HepG2 (cell line): ENCODE measurements around the gene TTLL6. TPM values are rescaled to one million over a fixed set of nuclear protein-coding genes. Genes with fewer than 3 reads are reported as not detected.

Experiments
- ATAC-seq: fragments of 200-7000 bp; cut with Tn5 transposase; 3 replicates; pipeline ENCODE4 v1.9.1; 2020; ENCODE audit warnings: mild to moderate bottlenecking, moderate library complexity
- BruUV-seq: library from RNA; stranded (reverse); fragments of 400-500 nt; replicated peaks from 2 replicates; lab custom pipeline; 2021; lab: Mats Ljungman, UMichigan
- CTCF ChIA-PET: fragments of 300-600 bp; formaldehyde crosslinking; extraction: SDS; loops from one replicate; lab custom pipeline; 2021; ENCODE audit warnings: low total read pairs, inconsistent platforms, low intra/inter-chr PET ratio; lab: Yijun Ruan, JAX
- POLR2A ChIA-PET: fragments of 350-600 bp; sonication (Branson Sonifier 250); formaldehyde crosslinking; loops from one replicate; lab custom pipeline; 2020; ENCODE audit warnings: antibody characterized with exemption, inconsistent platforms; lab: Yijun Ruan, JAX
- DNase-seq: peaks from one replicate; pipeline ENCODE4 v3.0.0-alpha.2; 2015; ENCODE audit warnings: low spot score
- FAIRE-seq: peaks from 3 replicates; lab custom pipeline; 2011; peaks lifted over from hg19 to GRCh38; lab: Jason Lieb, UNC
- H2AFZ ChIP-seq: one replicate; pipeline ENCODE4 v1.6.1; 2011; ENCODE audit warnings: low read length, inconsistent platforms
- H3K27ac ChIP-seq: fragments of 300-600 bp; 3 replicates; pipeline ENCODE4 v1.8.0; 2011; ENCODE audit warnings: mixed run types, mild to moderate bottlenecking, mixed read lengths, low read length, inconsistent platforms; ENCODE audit not compliant: insufficient read depth; ENCODE audit errors: extremely low read length
- H3K27me3 ChIP-seq, 2 experiments: fragments of 200-600 bp in 1 of 2; 2 replicates in 1 of 2; 3 replicates in 1 of 2; pipeline versions ENCODE4 v1.6.0 to v1.8.0; 2011; ENCODE audit warnings: low read length in 2 of 2, mild to moderate bottlenecking in 2 of 2, moderate library complexity in 2 of 2, inconsistent platforms in 1 of 2; ENCODE audit not compliant: insufficient read depth in 2 of 2, control insufficient read depth in 1 of 2
- H3K36me3 ChIP-seq, 2 experiments: fragments of 200-600 bp in 1 of 2; replicated peaks in 1 of 2; 2 replicates in 1 of 2; 3 replicates in 1 of 2; pipeline versions ENCODE4 v1.5.1 to v1.8.0; 2011; ENCODE audit warnings: low read length in 2 of 2, inconsistent platforms in 1 of 2; ENCODE audit not compliant: insufficient read depth in 2 of 2, control insufficient read depth in 1 of 2
- H3K4me1 ChIP-seq: 2 replicates; pipeline ENCODE4 v1.5.1; 2012; ENCODE audit warnings: low read length, inconsistent platforms; ENCODE audit not compliant: insufficient read depth
- H3K4me2 ChIP-seq: 2 replicates; pipeline ENCODE4 v1.6.0; 2011; ENCODE audit warnings: low read depth, low read length, inconsistent platforms
- H3K4me3 ChIP-seq, 3 experiments: fragments of 200-600 bp in 1 of 3; sonication (generic), shearing (Covaris generic) in 1 of 3; replicated peaks in 1 of 3; 2 replicates each; pipeline ENCODE4 v1.5.1; 2011 to 2016; ENCODE audit warnings: low read length in 3 of 3, inconsistent platforms in 2 of 3, low read depth in 2 of 3, mild to moderate bottlenecking in 2 of 3, control low read depth in 1 of 3, mixed read lengths in 1 of 3; ENCODE audit not compliant: insufficient read depth in 1 of 3
- H3K79me2 ChIP-seq: one replicate; pipeline ENCODE4 v1.6.1; 2011; ENCODE audit warnings: low read length, inconsistent platforms; ENCODE audit not compliant: insufficient read depth
- H3K9ac ChIP-seq: 2 replicates; pipeline ENCODE4 v1.6.0; 2011; ENCODE audit warnings: mild to moderate bottlenecking, low read depth, low read length, inconsistent platforms; ENCODE audit not compliant: insufficient read depth
- H3K9me3 ChIP-seq: 2 replicates; pipeline ENCODE4 v1.5.1; 2012; ENCODE audit warnings: mild to moderate bottlenecking, low read length
- H4K20me1 ChIP-seq: 2 replicates; pipeline ENCODE4 v1.6.0; 2011; ENCODE audit warnings: inconsistent platforms, mild to moderate bottlenecking, low read length, moderate library complexity; ENCODE audit not compliant: insufficient read depth
- AKAP8 ChIP-seq: sonication (generic); formaldehyde crosslinking; IDR thresholded peaks from 2 replicates; pipeline ENCODE4 v1.5.1; 2020; ENCODE audit warnings: mild to moderate bottlenecking, missing genetic modification reagents
- KMT2B ChIP-seq: IDR thresholded peaks from 2 replicates; pipeline ENCODE4 v1.6.1; 2016; ENCODE audit warnings: missing genetic modification reagents, missing compliant biosample characterization
- MBNL3 ChIP-seq: fragments of 250-450 bp; sonication (Bioruptor Pico); conservative IDR thresholded peaks from 2 replicates; pipeline ENCODE4 v1.8.0; 2022; ENCODE audit warnings: mild to moderate bottlenecking, inconsistent platforms
- NBN ChIP-seq: fragments of 450-650 bp; conservative IDR thresholded peaks from 2 replicates; pipeline ENCODE4 v1.6.1; 2017
- PHB2 ChIP-seq: fragments of 450-650 bp; IDR thresholded peaks from 2 replicates; pipeline ENCODE4 v1.6.1; 2018; ENCODE audit not compliant: partially characterized antibody
- SOX6 ChIP-seq, 2 experiments: fragments of 450-650 bp in 1 of 2; sonication (generic) in 1 of 2; formaldehyde crosslinking in 1 of 2; IDR thresholded peaks; 2 replicates each; pipeline versions ENCODE4 v1.4.0 to v1.6.1; 2017 to 2020; ENCODE audit warnings: antibody characterized with exemption in 1 of 2, mild to moderate bottlenecking in 1 of 2, missing genetic modification reagents in 1 of 2
- SSRP1 ChIP-seq: IDR thresholded peaks from 2 replicates; pipeline ENCODE4 v1.6.1; 2016; ENCODE audit warnings: control low read depth
- SYNCRIP ChIP-seq: fragments of 200-400 bp; formaldehyde crosslinking; IDR thresholded peaks from 2 replicates; pipeline ENCODE4 v1.6.1; 2018; ENCODE audit warnings: mild to moderate bottlenecking, low read depth, low read length; ENCODE audit not compliant: insufficient read depth
- ZMAT3 ChIP-seq: sonication (generic); formaldehyde crosslinking; conservative IDR thresholded peaks from 2 replicates; pipeline ENCODE4 v1.7.0; 2021; ENCODE audit warnings: missing genetic modification reagents
- WGBS: methylation state at CpG from one replicate; pipeline ENCODE4 v1.1.6; 2017; ENCODE audit warnings: low lambda C conversion rate; 5-methylcytosine and 5-hydroxymethylcytosine counted together
- in situ Hi-C: cut with HindIII; loops from 2 replicates; pipeline ENCODE4 v1.10.0; 2017; ENCODE audit warnings: low pct_unique_long_range_greater_than_20kb; ENCODE audit not compliant: extremely low pct_ligation_motif_present
- intact Hi-C: fragments of 100-400 bp; cut with micrococcal nuclease; formaldehyde crosslinking; loops from one replicate; pipeline ENCODE4 v1.10.0; 2022; ENCODE audit not compliant: unreplicated experiment
- polyA plus RNA-seq, 8 experiments: library from polyadenylated mRNA; depleted of rRNA in 3 of 8; stranded (reverse) in 7 of 8; unstranded in 1 of 8; fragments of >200 nt; fragmentation: Illumina TruSeq in 4 of 8; extraction: Trizol in 4 of 8; gene quantifications; 2 replicates each; pipeline versions ENCODE4 v1.2.1 to v1.2.3, GENCODE V29; 2011 to 2016; ENCODE audit warnings: low read depth in 4 of 8, missing spikeins in 1 of 8, mixed read lengths in 1 of 8; ENCODE audit not compliant: insufficient read depth in 1 of 8
- total RNA-seq, 5 experiments: library from RNA; depleted of rRNA; stranded (reverse); fragments of >200 nt; fragmentation: Illumina TruSeq; extraction: Trizol; gene quantifications; 2 replicates each; pipeline ENCODE4 v1.2.3, GENCODE V29; 2016; ENCODE audit warnings: low read depth in 1 of 5
- TF ChIP-seq, protein P1 (sequence below): sonication (generic); formaldehyde crosslinking; IDR thresholded peaks from 2 replicates; pipeline ENCODE4 v1.4.0; 2020; ENCODE audit warnings: missing genetic modification reagents, borderline replicate concordance
- TF ChIP-seq, protein P2 (sequence below): sonication (generic); formaldehyde crosslinking; IDR thresholded peaks from 2 replicates; pipeline ENCODE4 v1.4.0; 2020; ENCODE audit warnings: missing genetic modification reagents
- TF ChIP-seq, protein P3 (sequence below): sonication (generic); formaldehyde crosslinking; IDR thresholded peaks from 2 replicates; pipeline ENCODE4 v1.4.0; 2020; ENCODE audit warnings: missing genetic modification reagents, borderline replicate concordance
- TF ChIP-seq, protein P4 (sequence below): IDR thresholded peaks from 2 replicates; pipeline ENCODE4 v1.6.1; 2016; ENCODE audit warnings: mild to moderate bottlenecking
- TF ChIP-seq, protein P5 (sequence below): sonication (generic); formaldehyde crosslinking; IDR thresholded peaks from 2 replicates; pipeline ENCODE4 v1.8.1; 2022; ENCODE audit warnings: low read depth, mild to moderate bottlenecking, missing genetic modification reagents

TTLL6 gene
- total and polyA plus RNA-seq, 2 of the 13 experiments (the other 11 are each of a cell fraction or from before 2014, with no cell fraction given): 0.04 to 0.08 TPM

DNA sequence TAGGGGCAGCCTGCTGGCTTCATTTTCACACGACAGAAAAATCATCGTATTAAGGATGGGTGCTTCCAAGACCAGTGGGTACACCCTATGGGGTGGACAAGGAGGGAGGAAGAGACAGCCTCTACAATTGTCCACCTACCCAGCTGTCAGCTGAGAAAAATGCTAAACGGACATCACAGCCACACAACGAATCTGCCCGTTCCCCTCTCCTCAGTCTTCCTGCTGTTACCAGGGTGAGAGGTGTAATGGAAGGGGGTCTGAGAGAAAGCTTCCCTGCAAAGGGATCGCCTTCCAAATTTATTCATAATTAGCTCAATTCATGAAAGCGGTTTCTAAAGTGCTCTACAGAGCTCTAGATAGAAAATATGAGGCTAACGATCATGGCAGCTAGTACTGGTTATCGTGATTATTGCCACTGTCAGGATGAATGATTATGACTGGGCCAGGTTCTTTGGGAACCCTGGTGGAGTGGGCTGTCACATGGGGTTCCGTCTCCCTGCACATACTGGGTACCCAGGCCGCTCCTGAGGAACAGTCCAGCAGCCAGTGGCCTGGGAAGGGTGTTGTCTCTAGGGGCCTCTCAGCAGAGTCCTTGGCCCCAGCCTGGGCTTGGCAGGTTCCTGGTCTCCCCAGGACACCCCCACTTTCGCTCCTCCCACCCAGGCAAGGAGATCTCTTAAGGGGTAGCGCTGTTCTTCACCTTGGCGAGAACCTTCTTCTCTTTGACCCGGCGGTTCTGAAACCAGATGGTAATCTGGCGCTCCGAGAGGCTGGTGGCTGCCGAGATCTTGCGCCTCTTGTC lies 90.7 kb downstream of the TTLL6 start:
- no peak overlapping the region for H3K4me3 ChIP-seq
- in situ Hi-C loops (loop anchor here (5.0 kb wide), 2 partner anchors 61 to 151 kb away; no protein-coding TSS in a partner anchor), intact Hi-C loops (no loop called here)
- H3K4me1 ChIP-seq: no peaks in the 10 kb centered on the region
- H3K4me2 ChIP-seq: no peak overlapping the region
- H3K9ac ChIP-seq: no peak overlapping the region
- no peaks in the 10 kb centered on the region for H3K9me3 ChIP-seq
- CTCF ChIA-PET: interaction anchor here (3.8 kb wide), 2 partner anchors 64 to 152 kb away, joined by 37 to 47 read pairs; no protein-coding TSS in a partner anchor
- BruUV-seq: no TSS peak
- peaks cover 26 to 87% of the 10 kb centered on the region in 2 experiments for H3K27me3 ChIP-seq
- TF ChIP-seq NBN: no peak
- no peak for TF ChIP-seq ZMAT3 (CRISPR knock-in tag)
- TF ChIP-seq, protein P1, sequence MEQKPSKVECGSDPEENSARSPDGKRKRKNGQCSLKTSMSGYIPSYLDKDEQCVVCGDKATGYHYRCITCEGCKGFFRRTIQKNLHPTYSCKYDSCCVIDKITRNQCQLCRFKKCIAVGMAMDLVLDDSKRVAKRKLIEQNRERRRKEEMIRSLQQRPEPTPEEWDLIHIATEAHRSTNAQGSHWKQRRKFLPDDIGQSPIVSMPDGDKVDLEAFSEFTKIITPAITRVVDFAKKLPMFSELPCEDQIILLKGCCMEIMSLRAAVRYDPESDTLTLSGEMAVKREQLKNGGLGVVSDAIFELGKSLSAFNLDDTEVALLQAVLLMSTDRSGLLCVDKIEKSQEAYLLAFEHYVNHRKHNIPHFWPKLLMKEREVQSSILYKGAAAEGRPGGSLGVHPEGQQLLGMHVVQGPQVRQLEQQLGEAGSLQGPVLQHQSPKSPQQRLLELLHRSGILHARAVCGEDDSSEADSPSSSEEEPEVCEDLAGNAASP (CRISPR knock-in tag): no peak
- TF ChIP-seq MBNL3 (CRISPR knock-in tag): no peak
- TF ChIP-seq, protein P2, sequence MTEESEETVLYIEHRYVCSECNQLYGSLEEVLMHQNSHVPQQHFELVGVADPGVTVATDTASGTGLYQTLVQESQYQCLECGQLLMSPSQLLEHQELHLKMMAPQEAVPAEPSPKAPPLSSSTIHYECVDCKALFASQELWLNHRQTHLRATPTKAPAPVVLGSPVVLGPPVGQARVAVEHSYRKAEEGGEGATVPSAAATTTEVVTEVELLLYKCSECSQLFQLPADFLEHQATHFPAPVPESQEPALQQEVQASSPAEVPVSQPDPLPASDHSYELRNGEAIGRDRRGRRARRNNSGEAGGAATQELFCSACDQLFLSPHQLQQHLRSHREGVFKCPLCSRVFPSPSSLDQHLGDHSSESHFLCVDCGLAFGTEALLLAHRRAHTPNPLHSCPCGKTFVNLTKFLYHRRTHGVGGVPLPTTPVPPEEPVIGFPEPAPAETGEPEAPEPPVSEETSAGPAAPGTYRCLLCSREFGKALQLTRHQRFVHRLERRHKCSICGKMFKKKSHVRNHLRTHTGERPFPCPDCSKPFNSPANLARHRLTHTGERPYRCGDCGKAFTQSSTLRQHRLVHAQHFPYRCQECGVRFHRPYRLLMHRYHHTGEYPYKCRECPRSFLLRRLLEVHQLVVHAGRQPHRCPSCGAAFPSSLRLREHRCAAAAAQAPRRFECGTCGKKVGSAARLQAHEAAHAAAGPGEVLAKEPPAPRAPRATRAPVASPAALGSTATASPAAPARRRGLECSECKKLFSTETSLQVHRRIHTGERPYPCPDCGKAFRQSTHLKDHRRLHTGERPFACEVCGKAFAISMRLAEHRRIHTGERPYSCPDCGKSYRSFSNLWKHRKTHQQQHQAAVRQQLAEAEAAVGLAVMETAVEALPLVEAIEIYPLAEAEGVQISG (CRISPR knock-in tag): no peak
- no peak for TF ChIP-seq SYNCRIP
- TF ChIP-seq SSRP1: no peak
- TF ChIP-seq AKAP8 (CRISPR knock-in tag): no peak
- TF ChIP-seq KMT2B (CRISPR knock-in tag): no peak
- TF ChIP-seq, protein P3, sequence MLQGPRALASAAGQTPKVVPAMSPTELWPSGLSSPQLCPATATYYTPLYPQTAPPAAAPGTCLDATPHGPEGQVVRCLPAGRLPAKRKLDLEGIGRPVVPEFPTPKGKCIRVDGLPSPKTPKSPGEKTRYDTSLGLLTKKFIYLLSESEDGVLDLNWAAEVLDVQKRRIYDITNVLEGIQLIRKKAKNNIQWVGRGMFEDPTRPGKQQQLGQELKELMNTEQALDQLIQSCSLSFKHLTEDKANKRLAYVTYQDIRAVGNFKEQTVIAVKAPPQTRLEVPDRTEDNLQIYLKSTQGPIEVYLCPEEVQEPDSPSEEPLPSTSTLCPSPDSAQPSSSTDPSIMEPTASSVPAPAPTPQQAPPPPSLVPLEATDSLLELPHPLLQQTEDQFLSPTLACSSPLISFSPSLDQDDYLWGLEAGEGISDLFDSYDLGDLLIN (CRISPR knock-in tag): no peak
- TF ChIP-seq, protein P4, sequence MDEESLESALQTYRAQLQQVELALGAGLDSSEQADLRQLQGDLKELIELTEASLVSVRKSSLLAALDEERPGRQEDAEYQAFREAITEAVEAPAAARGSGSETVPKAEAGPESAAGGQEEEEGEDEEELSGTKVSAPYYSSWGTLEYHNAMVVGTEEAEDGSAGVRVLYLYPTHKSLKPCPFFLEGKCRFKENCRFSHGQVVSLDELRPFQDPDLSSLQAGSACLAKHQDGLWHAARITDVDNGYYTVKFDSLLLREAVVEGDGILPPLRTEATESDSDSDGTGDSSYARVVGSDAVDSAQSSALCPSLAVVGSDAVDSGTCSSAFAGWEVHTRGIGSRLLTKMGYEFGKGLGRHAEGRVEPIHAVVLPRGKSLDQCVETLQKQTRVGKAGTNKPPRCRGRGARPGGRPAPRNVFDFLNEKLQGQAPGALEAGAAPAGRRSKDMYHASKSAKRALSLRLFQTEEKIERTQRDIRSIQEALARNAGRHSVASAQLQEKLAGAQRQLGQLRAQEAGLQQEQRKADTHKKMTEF (CRISPR knock-in tag): no peak
- no peak for TF ChIP-seq SOX6 (IDR thresholded peaks at IDR 0.05)
- TF ChIP-seq SOX6 (CRISPR knock-in tag; IDR thresholded peaks at IDR 0.05): no peak
- TF ChIP-seq PHB2: no peak
- TF ChIP-seq, protein P5, sequence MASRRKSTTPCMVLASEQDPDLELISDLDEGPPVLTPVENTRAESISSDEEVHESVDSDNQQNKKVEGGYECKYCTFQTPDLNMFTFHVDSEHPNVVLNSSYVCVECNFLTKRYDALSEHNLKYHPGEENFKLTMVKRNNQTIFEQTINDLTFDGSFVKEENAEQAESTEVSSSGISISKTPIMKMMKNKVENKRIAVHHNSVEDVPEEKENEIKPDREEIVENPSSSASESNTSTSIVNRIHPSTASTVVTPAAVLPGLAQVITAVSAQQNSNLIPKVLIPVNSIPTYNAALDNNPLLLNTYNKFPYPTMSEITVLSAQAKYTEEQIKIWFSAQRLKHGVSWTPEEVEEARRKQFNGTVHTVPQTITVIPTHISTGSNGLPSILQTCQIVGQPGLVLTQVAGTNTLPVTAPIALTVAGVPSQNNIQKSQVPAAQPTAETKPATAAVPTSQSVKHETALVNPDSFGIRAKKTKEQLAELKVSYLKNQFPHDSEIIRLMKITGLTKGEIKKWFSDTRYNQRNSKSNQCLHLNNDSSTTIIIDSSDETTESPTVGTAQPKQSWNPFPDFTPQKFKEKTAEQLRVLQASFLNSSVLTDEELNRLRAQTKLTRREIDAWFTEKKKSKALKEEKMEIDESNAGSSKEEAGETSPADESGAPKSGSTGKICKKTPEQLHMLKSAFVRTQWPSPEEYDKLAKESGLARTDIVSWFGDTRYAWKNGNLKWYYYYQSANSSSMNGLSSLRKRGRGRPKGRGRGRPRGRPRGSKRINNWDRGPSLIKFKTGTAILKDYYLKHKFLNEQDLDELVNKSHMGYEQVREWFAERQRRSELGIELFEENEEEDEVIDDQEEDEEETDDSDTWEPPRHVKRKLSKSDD (CRISPR knock-in tag): no peak
- POLR2A ChIA-PET: no interaction called here
- WGBS: 32% methylated on average over 20 of the region's 20 CpGs
- no peak overlapping the region for H2AFZ ChIP-seq
- no peaks in the 10 kb centered on the region for H4K20me1 ChIP-seq
- DNase-seq (no peak), FAIRE-seq (no peak), ATAC-seq (no peak)
- H3K79me2 ChIP-seq: no peaks in the 10 kb centered on the region
- no peak overlapping the region for H3K27ac ChIP-seq
- H3K36me3 ChIP-seq: no peaks in the 10 kb centered on the region
